DOHH2 (cell line): ENCODE results near the gene BCL2.

ENCODE experiments used
- H3F3A ChIP-seq: fragments of 200-600 bp; sonication (generic), shearing (Covaris generic); 2 replicates; pipeline ENCODE4 v1.6.0; 2016; ENCODE audit warnings: antibody characterized with exemption, mild to moderate bottlenecking; ENCODE audit not compliant: control insufficient read depth, insufficient read depth
- H3K27ac ChIP-seq: fragments of 200-600 bp; sonication (generic); 2 replicates; pipeline ENCODE4 v1.5.1; 2014; ENCODE audit warnings: low read depth, mild to moderate bottlenecking, low read length, moderate library complexity
- H3K27me3 ChIP-seq: fragments of 200-600 bp; sonication (generic); 2 replicates; pipeline ENCODE4 v1.6.1; 2014; ENCODE audit warnings: mild to moderate bottlenecking, low read length, mixed read lengths; ENCODE audit not compliant: control insufficient read depth
- H3K36me3 ChIP-seq: fragments of 200-600 bp; sonication (generic); 2 replicates; pipeline ENCODE4 v1.6.1; 2014; ENCODE audit warnings: mild to moderate bottlenecking, low read length, moderate library complexity, mixed read lengths; ENCODE audit not compliant: control insufficient read depth
- H3K4me1 ChIP-seq: fragments of 200-600 bp; sonication (generic); 2 replicates; pipeline ENCODE4 v1.6.1; 2014; ENCODE audit warnings: mild to moderate bottlenecking, low read length, mixed read lengths; ENCODE audit not compliant: control insufficient read depth
- H3K4me2 ChIP-seq: fragments of 200-600 bp; sonication (generic); 2 replicates; pipeline ENCODE4 v1.6.0; 2014; ENCODE audit warnings: mild to moderate bottlenecking, low read length, moderate library complexity
- H3K4me3 ChIP-seq: fragments of 200-600 bp; sonication (generic); 2 replicates; pipeline ENCODE4 v1.5.1; 2014; ENCODE audit warnings: mild to moderate bottlenecking, low read length, mixed read lengths
- H3K79me2 ChIP-seq: fragments of 200-600 bp; sonication (generic); 2 replicates; pipeline ENCODE4 v1.6.1; 2014; ENCODE audit warnings: mild to moderate bottlenecking, low read length, mixed read lengths; ENCODE audit not compliant: control insufficient read depth
- H3K9me2 ChIP-seq: fragments of 200-600 bp; sonication (generic); replicated peaks from 2 replicates; pipeline ENCODE4 v1.6.1; 2014; ENCODE audit warnings: mild to moderate bottlenecking, low read length, mixed read lengths; ENCODE audit not compliant: control insufficient read depth
- H3K9me3 ChIP-seq: fragments of 200-600 bp; sonication (generic); 2 replicates; pipeline ENCODE4 v1.6.1; 2014; ENCODE audit warnings: antibody characterized with exemption, low read length, mixed read lengths; ENCODE audit not compliant: control insufficient read depth, insufficient read depth
- H4K20me1 ChIP-seq: fragments of 200-600 bp; sonication (generic); 2 replicates; pipeline ENCODE4 v1.6.0; 2014; ENCODE audit warnings: low read depth, mild to moderate bottlenecking, antibody characterized with exemption, low read length, moderate library complexity; ENCODE audit not compliant: control insufficient read depth, insufficient read depth
- EZH2phosphoT487 ChIP-seq: fragments of 200-600 bp; sonication (generic); IDR thresholded peaks from 2 replicates; pipeline ENCODE4 v1.6.1; 2017; ENCODE audit warnings: borderline replicate concordance, mild to moderate bottlenecking, antibody characterized with exemption, low read length, moderate library complexity, mixed read lengths
- TF ChIP-seq, protein P1 (sequence below): fragments of 200-600 bp; sonication (generic); IDR thresholded peaks from one replicate; pipeline ENCODE4 v1.5.1; 2014; ENCODE audit warnings: antibody characterized with exemption, mild to moderate bottlenecking, low read depth, low read length; ENCODE audit not compliant: poor library complexity, severe bottlenecking

BCL2 gene

DNA sequence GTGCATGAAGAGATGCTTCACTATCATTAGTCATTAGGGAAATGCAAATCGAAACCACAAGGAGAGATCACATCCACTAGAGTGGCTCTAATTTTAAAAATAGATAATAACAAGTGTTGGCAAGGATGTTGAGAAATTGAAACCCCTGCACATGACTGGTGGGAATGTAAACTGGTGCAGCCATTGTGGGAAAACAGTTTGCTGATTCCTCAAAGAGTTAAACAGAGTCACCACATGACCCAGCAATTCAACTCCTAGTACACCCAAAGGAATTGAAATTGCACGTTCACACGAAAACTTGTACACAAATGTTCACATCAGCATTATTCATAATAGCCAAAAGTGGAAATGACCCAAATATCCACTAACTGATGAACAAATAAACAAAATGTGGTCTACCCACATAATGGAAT is 179.5 kb downstream of the BCL2 start:
- H3F3A ChIP-seq = peaks cover 84% of the 10 kb centered on the region
- peaks cover 12% of the 10 kb centered on the region for H3K9me3 ChIP-seq
- H3K27me3 ChIP-seq = no peaks in the 10 kb centered on the region
- H3K4me1 ChIP-seq = peaks cover 100% of the 10 kb centered on the region
- H3K9me2 ChIP-seq = no peaks in the 10 kb centered on the region
- peak overlapping the region; percentile 94 for H3K27ac ChIP-seq
- H3K36me3 ChIP-seq = peaks cover 48% of the 10 kb centered on the region
- H3K4me3 ChIP-seq = peak overlapping the region; percentile 74
- peaks cover 81% of the 10 kb centered on the region for H3K79me2 ChIP-seq
- H3K4me2 ChIP-seq = peak overlapping the region; percentile 94
- H4K20me1 ChIP-seq = no peaks in the 10 kb centered on the region
- TF ChIP-seq, protein P1, sequence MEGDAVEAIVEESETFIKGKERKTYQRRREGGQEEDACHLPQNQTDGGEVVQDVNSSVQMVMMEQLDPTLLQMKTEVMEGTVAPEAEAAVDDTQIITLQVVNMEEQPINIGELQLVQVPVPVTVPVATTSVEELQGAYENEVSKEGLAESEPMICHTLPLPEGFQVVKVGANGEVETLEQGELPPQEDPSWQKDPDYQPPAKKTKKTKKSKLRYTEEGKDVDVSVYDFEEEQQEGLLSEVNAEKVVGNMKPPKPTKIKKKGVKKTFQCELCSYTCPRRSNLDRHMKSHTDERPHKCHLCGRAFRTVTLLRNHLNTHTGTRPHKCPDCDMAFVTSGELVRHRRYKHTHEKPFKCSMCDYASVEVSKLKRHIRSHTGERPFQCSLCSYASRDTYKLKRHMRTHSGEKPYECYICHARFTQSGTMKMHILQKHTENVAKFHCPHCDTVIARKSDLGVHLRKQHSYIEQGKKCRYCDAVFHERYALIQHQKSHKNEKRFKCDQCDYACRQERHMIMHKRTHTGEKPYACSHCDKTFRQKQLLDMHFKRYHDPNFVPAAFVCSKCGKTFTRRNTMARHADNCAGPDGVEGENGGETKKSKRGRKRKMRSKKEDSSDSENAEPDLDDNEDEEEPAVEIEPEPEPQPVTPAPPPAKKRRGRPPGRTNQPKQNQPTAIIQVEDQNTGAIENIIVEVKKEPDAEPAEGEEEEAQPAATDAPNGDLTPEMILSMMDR = no peak
- no peak for TF ChIP-seq EZH2phosphoT487

DNA sequence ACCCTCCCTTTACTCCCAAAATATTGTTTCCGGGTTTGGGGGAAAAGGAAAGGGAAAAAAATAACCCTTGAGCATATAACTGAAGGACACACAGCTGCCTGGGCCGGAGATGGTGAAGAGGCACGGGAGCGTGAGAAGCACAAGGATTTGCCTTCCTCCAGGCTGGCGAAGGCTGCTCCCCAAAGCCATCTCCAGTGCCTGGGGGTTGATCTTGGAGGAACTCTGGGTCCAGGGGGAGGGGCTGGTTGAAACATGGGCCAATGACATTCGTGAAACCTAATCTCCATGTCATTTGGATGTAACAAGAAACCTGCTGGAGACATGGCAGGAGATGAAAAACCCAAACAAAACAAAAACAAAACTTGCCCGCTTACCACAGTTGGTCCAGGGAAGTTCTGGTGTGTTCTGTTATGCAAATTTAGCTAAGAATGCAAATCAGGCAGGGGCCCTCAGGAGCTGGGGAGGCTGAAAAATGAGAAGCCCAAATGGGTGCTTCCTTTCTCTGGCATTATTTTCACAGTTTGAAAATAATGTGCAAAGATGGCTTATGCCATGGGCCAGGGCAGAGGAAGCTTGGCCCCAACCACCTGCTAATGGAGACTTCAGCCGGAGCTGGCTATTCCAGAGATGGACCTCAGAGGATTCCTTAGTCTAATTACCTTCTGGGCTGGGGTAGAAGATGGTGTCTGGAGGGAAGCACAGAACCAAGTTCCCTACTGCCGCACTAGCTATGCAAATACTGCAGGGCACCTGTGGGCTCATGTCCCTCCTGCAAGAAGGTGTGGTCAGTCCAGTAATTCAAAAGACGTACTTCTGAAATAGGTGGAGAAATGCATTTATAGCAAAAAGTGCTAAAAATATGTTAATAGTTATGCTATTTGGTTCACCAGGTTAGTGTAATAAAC is 180.9 kb downstream of the BCL2 start:
- peaks cover 83% of the 10 kb centered on the region for H3F3A ChIP-seq
- peaks cover 80% of the 10 kb centered on the region for H3K79me2 ChIP-seq
- peaks cover 100% of the 10 kb centered on the region for H3K4me1 ChIP-seq
- no peaks in the 10 kb centered on the region for H3K27me3 ChIP-seq
- no peaks in the 10 kb centered on the region for H4K20me1 ChIP-seq
- H3K4me3 ChIP-seq = peak overlapping the region; percentile 74
- peak overlapping the region; percentile 94 for H3K4me2 ChIP-seq
- H3K27ac ChIP-seq = peak overlapping the region; percentile 94
- TF ChIP-seq, protein P1 = no peak
- TF ChIP-seq EZH2phosphoT487 = no peak
- peaks cover 12% of the 10 kb centered on the region for H3K9me3 ChIP-seq
- H3K9me2 ChIP-seq = no peaks in the 10 kb centered on the region
- peaks cover 50% of the 10 kb centered on the region for H3K36me3 ChIP-seq

DNA sequence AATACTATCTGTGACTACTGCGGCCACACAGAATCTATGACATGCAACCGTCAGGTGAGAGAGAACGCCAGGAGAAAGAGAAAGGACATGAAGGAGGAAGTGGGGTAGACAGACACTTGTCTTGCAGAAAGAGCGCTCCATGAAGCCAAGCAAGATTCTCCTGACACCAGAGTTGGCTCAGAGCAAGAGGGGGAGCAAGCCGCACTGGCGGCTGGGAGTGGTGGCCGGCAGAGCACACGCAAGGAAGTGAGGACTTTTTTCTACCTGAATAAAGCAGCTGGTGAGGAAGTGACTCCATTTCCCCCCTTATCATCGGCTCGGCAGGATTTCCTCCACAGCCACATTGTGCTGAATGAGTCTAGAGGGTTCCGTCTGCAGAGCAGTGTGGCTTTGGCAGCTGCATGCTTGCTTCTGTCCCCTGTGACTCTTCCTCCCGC is 181.6 kb downstream of the BCL2 start:
- Histone ChIP-seq H3K4me2 (peak overlapping the region; percentile 94), H3F3A (peaks cover 80% of the 10 kb centered on the region), H3K9me2 (no peaks in the 10 kb centered on the region), H3K9me3 (peaks cover 12% of the 10 kb centered on the region), H3K36me3 (peaks cover 47% of the 10 kb centered on the region), H3K79me2 (peaks cover 82% of the 10 kb centered on the region), H3K27me3 (no peaks in the 10 kb centered on the region), H4K20me1 (no peaks in the 10 kb centered on the region), H3K4me3 (peak overlapping the region; percentile 74), H3K4me1 (peaks cover 100% of the 10 kb centered on the region), H3K27ac (peak overlapping the region; percentile 94)
- TF ChIP-seq EZH2phosphoT487 = no peak
- TF ChIP-seq, protein P1 = no peak
